Activated T-helper 2 cell treated with anti-CD3 and anti-CD28 coated beads, Interferon-gamma antibody, Interleukin-2, Interleukin-4, amounts not matched to agents 10 μg/mL and 5 μg/mL and 100 μg/mL, durations not matched to agents 14 hours and 24 hours and 36 hours (primary cell): Measurements from ENCODE around the gene EFNA1. TPM values are rescaled to one million over a fixed set of nuclear protein-coding genes. Genes with fewer than 3 reads are reported as not detected.
"Not testable (repeated sequence)": the region's sequence is repeated elsewhere in the genome, so short reads cannot be mapped to it uniquely, and the experiment has no call there.

ENCODE experiments used
- DNase-seq: peaks from one replicate; pipeline ENCODE4 v3.0.0; 2021; ENCODE audit warnings: low spot score
- H3K27ac Mint-ChIP-seq: one replicate; pipeline ENCODE4 v1.8.0; 2021; ENCODE audit warnings: mixed read lengths
- H3K27me3 Mint-ChIP-seq: one replicate; pipeline ENCODE4 v1.8.0; 2021; ENCODE audit warnings: low read depth, mixed read lengths
- H3K36me3 Mint-ChIP-seq: one replicate; pipeline ENCODE4 v1.8.0; 2021; ENCODE audit warnings: low read depth, mixed read lengths
- H3K4me1 Mint-ChIP-seq: one replicate; pipeline ENCODE4 v1.8.0; 2021; ENCODE audit warnings: low read depth, mixed read lengths
- H3K4me3 Mint-ChIP-seq: one replicate; pipeline ENCODE4 v1.8.0; 2021; ENCODE audit warnings: low read depth, mild to moderate bottlenecking, moderate library complexity, mixed read lengths
- H3K9me3 Mint-ChIP-seq: one replicate; pipeline ENCODE4 v1.8.0; 2021; ENCODE audit warnings: mixed read lengths
- intact Hi-C: fragments of 100-400 bp; cut with micrococcal nuclease; formaldehyde crosslinking; loops from one replicate; pipeline ENCODE4 v1.15.1; 2023
- total RNA-seq: library from RNA; stranded (reverse); gene quantifications from 2 replicates; pipeline ENCODE4 v1.2.3, GENCODE V29; 2022

EFNA1 gene
- total RNA-seq, 1 donor from 2014 or later = 0.39 TPM

DNA sequence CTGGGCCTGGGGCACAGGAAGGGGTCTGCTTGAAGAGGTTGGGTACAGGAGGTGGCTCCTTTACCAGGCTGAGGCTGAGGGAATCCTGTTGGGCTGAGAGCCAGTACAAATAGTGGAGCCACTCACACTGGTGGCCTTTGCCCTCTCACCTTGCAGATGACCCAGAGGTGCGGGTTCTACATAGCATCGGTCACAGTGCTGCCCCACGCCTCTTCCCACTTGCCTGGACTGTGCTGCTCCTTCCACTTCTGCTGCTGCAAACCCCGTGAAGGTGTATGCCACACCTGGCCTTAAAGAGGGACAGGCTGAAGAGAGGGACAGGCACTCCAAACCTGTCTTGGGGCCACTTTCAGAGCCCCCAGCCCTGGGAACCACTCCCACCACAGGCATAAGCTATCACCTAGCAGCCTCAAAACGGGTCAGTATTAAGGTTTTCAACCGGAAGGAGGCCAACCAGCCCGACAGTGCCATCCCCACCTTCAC lies 6.2 kb downstream of the EFNA1 start:
- intact Hi-C loops = loop anchor here (2.0 kb wide), 2 partner anchors 39 to 49 kb away; partner anchors contain the start of genes KRTCAP2 and TRIM46
- Mint-ChIP-seq H3K4me1 (peaks cover 28% of the 10 kb centered on the region), H3K4me3 (no peak overlapping the region), H3K36me3 (peaks cover 25% of the 10 kb centered on the region), H3K27ac (no peak overlapping the region), H3K9me3 (no peaks in the 10 kb centered on the region), H3K27me3 (peaks cover 8% of the 10 kb centered on the region)
- DNase-seq = no peak

- Mint-ChIP-seq H3K36me3 (peaks cover 27% of the 10 kb centered on the region), H3K9me3 (no peaks in the 10 kb centered on the region), H3K27ac (no peak overlapping the region), H3K4me3 (peak overlapping the region; percentile 91), H3K27me3 (peaks cover 3% of the 10 kb centered on the region), H3K4me1 (peaks cover 30% of the 10 kb centered on the region)
- DNase-seq = no peak
- intact Hi-C loops = loop anchor here (2.0 kb wide), 2 partner anchors 38 to 50 kb away; partner anchors contain the start of genes KRTCAP2 and TRIM46
Measured at GRCh38 chr1:155134322-155134721, 6.6 kb downstream of the EFNA1 start.

- intact Hi-C loops = loop anchor here (2.0 to 5.0 kb wide), 3 partner anchors 38 to 913 kb away; partner anchors contain the start of genes KRTCAP2, TRIM46 and UBAP2L
- Mint-ChIP-seq H3K27ac (peak overlapping the region; percentile 97), H3K27me3 (peaks cover 3% of the 10 kb centered on the region), H3K4me3 (peak overlapping the region; percentile 91), H3K36me3 (peaks cover 33% of the 10 kb centered on the region), H3K4me1 (peaks cover 30% of the 10 kb centered on the region), H3K9me3 (no peaks in the 10 kb centered on the region)
- peak; percentile 31 for DNase-seq
Measured at GRCh38 chr1:155134880-155135414, 7.3 kb downstream of the EFNA1 start.

DNA sequence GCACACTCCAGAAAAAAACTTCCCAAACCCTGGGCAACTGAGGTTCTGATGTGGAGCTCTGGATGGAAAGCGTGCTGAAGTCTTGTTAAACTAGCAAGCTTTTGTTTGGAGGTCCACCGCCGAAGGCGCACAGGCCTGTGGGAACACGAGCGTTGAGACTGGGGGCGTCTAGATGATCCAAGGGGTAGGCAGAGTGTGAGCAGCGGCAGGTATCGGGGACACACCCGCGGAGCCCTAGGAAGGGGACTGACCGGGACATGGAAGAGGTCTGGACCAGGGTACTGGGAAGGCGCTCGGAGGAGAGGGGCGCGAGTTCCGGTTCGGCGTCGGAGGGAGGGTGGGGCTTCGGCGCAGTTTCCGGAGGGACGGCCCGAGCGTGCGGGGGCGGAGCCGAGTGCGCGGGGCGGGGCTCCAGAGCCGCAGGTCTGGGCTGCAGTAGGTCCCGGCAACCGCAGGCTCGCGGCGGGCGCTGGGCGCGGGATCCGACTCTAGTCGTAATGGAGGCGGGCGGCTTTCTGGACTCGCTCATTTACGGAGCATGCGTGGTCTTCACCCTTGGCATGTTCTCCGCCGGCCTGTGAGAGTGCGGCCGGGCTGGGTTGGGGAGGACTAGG lies 7.8 kb downstream of the EFNA1 start, which contains the start of gene SLC50A1:
SLC50A1 (plus strand) TSS at position 438 of the 614 bp plus-strand sequence; CDS start at position 498, 60 bp downstream.
- Mint-ChIP-seq H3K9me3 (no peaks in the 10 kb centered on the region), H3K36me3 (peaks cover 37% of the 10 kb centered on the region), H3K4me1 (peaks cover 32% of the 10 kb centered on the region), H3K27me3 (peaks cover 2% of the 10 kb centered on the region), H3K4me3 (peak within 1 kb of the TSS; percentile 91), H3K27ac (peak within 1 kb of the TSS; percentile 97)
- DNase-seq = peak; percentile 92
- intact Hi-C loops = loop anchor here (2.0 to 5.0 kb wide), 3 partner anchors 37 to 913 kb away; partner anchors contain the start of genes KRTCAP2, TRIM46 and UBAP2L

DNA sequence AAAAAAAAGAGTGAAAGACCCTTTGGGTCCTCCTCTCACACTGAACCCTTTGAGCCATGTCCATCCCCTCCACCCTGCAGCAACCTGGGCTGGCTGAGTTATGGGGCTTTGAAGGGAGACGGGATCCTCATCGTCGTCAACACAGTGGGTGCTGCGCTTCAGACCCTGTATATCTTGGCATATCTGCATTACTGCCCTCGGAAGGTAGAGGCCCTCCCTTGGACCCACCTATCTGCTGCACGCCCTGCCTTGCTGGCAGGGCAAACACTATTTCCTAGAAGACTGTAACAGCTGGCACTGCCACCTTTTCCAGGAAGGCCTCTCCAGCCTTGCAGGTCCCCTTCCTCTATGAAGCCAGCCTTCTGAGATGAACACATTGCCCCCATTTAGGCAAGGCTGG lies 9.1 kb downstream of the EFNA1 start:
- H3K4me3 Mint-ChIP-seq = peak overlapping the region; percentile 91
- intact Hi-C loops = loop anchor here (5.0 kb wide), 1 partner anchor 914 kb away; the partner anchor contains the start of gene UBAP2L
- no peaks in the 10 kb centered on the region for H3K9me3 Mint-ChIP-seq
- peaks cover 34% of the 10 kb centered on the region for H3K4me1 Mint-ChIP-seq
- no peak for DNase-seq
- peaks cover 37% of the 10 kb centered on the region for H3K36me3 Mint-ChIP-seq
- H3K27me3 Mint-ChIP-seq = no peaks in the 10 kb centered on the region
- peak overlapping the region; percentile 97 for H3K27ac Mint-ChIP-seq

GRCh38 chr1:155137154-155137949 lies 9.7 kb downstream of the EFNA1 start:
- Mint-ChIP-seq H3K4me1 (peaks cover 34% of the 10 kb centered on the region), H3K9me3 (no peaks in the 10 kb centered on the region), H3K27me3 (no peaks in the 10 kb centered on the region), H3K4me3 (peak overlapping the region; percentile 91), H3K27ac (peak overlapping the region; percentile 97), H3K36me3 (peaks cover 37% of the 10 kb centered on the region)
- DNase-seq = no peak
- intact Hi-C loops = loop anchor here (5.0 kb wide), 1 partner anchor 915 kb away; the partner anchor contains the start of gene UBAP2L

DNA sequence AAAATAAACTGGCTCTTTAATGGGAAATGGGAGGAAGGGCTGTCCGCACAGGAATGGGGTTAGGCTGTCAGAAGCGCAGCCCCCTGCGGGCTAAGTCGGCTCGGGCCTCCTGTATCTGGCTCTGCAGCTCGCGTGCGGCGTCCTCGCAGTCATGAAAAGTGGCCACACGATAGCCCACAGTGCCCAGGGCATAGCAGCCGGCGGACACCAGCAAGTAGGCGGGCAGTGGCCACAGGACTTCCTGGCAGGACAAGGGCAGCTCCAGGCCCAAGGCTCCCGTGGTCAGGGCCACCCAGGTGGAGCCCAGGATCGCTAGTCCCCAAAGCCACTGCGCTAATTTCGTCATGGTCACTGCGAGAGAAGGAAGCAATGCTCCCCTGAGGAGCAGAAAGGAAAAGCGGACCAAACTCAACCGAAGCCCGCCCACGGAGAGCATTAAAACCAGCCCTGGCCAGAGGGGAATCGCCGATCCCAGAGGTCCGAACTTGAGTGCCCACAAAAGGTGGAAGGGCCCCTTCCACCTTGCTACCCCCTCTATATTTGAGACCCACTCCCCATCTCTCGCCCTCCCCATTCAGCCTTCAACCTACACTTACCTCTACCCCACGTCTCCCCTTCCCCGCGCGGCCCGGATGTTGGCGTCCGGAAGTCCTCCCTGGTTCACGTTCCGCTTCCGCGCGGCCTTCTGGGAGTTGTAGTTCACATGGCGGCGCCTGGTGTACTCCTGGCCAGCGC lies 12.4 kb downstream of the EFNA1 start, which contains the start of gene DPM3:
DPM3 (minus strand) TSS at position 637 of the 735 bp plus-strand sequence; CDS start at position 346, 291 bp downstream.
- H3K36me3 Mint-ChIP-seq = peaks cover 35% of the 10 kb centered on the region
- H3K4me1 Mint-ChIP-seq = peaks cover 28% of the 10 kb centered on the region
- no peaks in the 10 kb centered on the region for H3K27me3 Mint-ChIP-seq
- intact Hi-C loops = loop anchor here (5.0 kb wide), 1 partner anchor 918 kb away; the partner anchor contains the start of gene UBAP2L
- H3K27ac Mint-ChIP-seq = peak within 1 kb of the TSS; percentile 94
- H3K9me3 Mint-ChIP-seq = no peaks in the 10 kb centered on the region
- peak within 1 kb of the TSS; percentile 91 for H3K4me3 Mint-ChIP-seq
- DNase-seq = peak; percentile 81

- H3K9me3 Mint-ChIP-seq = no peaks in the 10 kb centered on the region
- H3K4me3 Mint-ChIP-seq = peak overlapping the region; percentile 91
- DNase-seq = no peak
- H3K27ac Mint-ChIP-seq = peak overlapping the region; percentile 94
- intact Hi-C loops = no loop called here
- H3K27me3 Mint-ChIP-seq = peaks cover 2% of the 10 kb centered on the region
- peaks cover 32% of the 10 kb centered on the region for H3K36me3 Mint-ChIP-seq
- peaks cover 25% of the 10 kb centered on the region for H3K4me1 Mint-ChIP-seq
Measured at GRCh38 chr1:155140630-155140953, 12.9 kb downstream of the EFNA1 start.

GRCh38 chr1:155141749-155142148 lies 14.1 kb downstream of the EFNA1 start:
- Mint-ChIP-seq H3K4me1 (peaks cover 25% of the 10 kb centered on the region), H3K9me3 (no peaks in the 10 kb centered on the region), H3K27me3 (peaks cover 7% of the 10 kb centered on the region), H3K4me3 (no peak overlapping the region), H3K27ac (no peak overlapping the region), H3K36me3 (peaks cover 29% of the 10 kb centered on the region)
- no peak for DNase-seq
- intact Hi-C loops = no loop called here

- Mint-ChIP-seq H3K36me3 (peaks cover under 1% of the 10 kb centered on the region), H3K27me3 (peaks cover 22% of the 10 kb centered on the region), H3K4me1 (peaks cover 18% of the 10 kb centered on the region), H3K4me3 (no peak overlapping the region), H3K27ac (no peak overlapping the region), H3K9me3 (no peaks in the 10 kb centered on the region)
- intact Hi-C loops = no loop called here
- DNase-seq = no peak
Measured at GRCh38 chr1:155145491-155145890, 17.8 kb downstream of the EFNA1 start.

DNA sequence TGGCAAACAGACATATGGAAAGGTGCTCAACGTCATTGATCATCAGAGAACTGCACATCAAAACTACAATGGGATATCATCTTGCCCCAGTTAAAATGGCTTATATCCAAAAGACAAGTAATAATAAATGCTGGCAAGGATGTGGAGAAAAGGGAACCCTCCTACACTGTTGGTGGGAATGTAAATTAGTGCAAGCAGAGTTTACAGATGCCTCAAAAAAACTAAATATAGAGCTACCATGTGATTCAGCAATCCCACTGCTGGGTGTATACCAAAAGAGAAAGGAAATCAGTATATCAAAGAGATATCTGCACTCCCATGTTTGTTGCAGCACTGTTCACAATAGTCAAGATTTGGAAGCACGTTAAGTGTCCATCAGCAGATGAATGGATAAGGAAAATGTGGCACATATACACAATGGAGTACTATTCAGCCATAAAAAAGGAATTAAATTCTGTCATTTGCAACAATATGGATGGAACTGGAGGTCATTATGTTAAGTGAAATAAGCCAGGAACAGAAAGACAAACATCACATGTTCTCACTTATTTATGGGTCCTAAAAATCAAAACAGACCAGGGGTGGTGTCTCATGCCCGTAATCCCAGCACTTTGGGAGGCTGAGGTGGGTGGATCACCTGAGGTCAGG lies 28.4 kb downstream of the EFNA1 start:
- intact Hi-C loops, H3K36me3 Mint-ChIP-seq, H3K4me1 Mint-ChIP-seq, H3K9me3 Mint-ChIP-seq, H3K27ac Mint-ChIP-seq, H3K4me3 Mint-ChIP-seq, DNase-seq: not testable (repeated sequence)
- H3K27me3 Mint-ChIP-seq = peaks cover 12% of the 10 kb centered on the region
